ENCODE data around the gene MYO1E. TPM values are rescaled to one million over a fixed set of nuclear protein-coding genes. Genes with fewer than 3 reads are reported as not detected.

MYO1E gene
- total and polyA plus RNA-seq, 7 experiments from 2014 or later: 2.3 to 67.1 (median 3.7) TPM; not detected in 2

DNA sequence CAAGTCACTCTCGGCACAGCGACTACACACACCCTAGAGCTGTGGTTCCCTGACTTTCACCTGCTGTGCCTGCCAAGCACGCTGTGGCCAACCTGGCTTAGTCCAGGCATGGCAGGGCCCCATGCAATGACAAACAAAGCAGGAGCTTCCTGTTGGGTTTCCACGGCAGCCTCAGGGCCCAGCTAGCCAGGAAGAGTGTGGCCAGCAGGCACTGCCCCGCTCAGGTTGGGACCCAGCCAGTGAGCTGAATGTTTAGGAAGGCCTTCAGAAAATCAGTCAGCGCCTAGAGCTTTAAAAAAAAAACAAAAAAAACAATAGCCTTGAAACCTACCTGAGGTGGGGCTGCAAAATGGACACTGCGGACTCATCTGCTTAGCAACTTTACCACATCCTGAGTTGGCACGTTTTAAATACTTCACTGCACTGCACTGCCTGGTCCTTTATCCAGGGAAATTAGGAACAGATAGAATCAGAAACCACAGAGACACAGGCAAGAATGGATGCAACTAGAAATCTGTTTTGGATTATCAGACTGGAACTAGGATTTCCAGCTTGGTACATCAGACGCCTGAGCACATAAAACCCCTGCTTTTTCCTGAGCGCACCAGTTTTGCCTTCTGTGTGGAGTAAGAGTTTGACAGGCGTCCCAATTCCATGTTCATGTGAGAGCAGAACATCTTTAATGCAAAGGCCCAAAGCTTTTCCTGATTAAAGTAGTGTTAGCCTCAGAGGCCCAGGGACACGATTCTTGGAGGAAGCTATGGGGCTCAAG, 202.2 kb downstream of the MYO1E start:
- H3K9me3 ChIP-seq (ENCODE audit: control insufficient read depth in 2 of 3, low read length in 3 of 3): no peaks in the 10 kb centered on the region
- no peaks in the 10 kb centered on the region for H3K4me1 ChIP-seq (ENCODE audit: control insufficient read depth in 2 of 2, insufficient read depth in 2 of 2, low read length in 2 of 2)
- Mint-ChIP-seq H3K27me3 (peaks cover 0 to 5% (median 2%) of the 10 kb centered on the region in 5 donors), H3K27ac (peak overlapping the region in 2 of 9 donors; percentile 18 to 33), H3K4me1 (peaks cover 0 to 33% (median 0%) of the 10 kb centered on the region in 7 donors), H3K4me3 (no peak overlapping the region), H3K9me3 (peaks cover 0 to 5% (median 0%) of the 10 kb centered on the region in 11 donors), H3K36me3 (peaks cover 0 to 31% (median 3%) of the 10 kb centered on the region in 5 donors)
- POLR2A ChIA-PET: interaction anchor here (0.6 kb wide), 1 partner anchor 1485 kb away, joined by 3 read pairs; no protein-coding TSS in a partner anchor
- no peak overlapping the region for H3K27ac ChIP-seq (ENCODE audit: low read depth, low read length)
- CTCF ChIA-PET: interaction anchor here (0.5 kb wide), 1 partner anchor 121 kb away, joined by 6 read pairs; no protein-coding TSS in a partner anchor
- no peaks in the 10 kb centered on the region for H3K27me3 ChIP-seq (ENCODE audit: control insufficient read depth in 2 of 2, insufficient read depth in 2 of 2, low read length in 2 of 2)
- H3K4me3 ChIP-seq (ENCODE audit: low read length): no peak overlapping the region
- DNase-seq: no peak
- H3K36me3 ChIP-seq (ENCODE audit: control insufficient read depth in 2 of 3, insufficient read depth in 3 of 3, low read length in 3 of 3): no peaks in the 10 kb centered on the region
- ATAC-seq: no peak
- intact Hi-C loops (cut with micrococcal nuclease): no loop called here

DNA sequence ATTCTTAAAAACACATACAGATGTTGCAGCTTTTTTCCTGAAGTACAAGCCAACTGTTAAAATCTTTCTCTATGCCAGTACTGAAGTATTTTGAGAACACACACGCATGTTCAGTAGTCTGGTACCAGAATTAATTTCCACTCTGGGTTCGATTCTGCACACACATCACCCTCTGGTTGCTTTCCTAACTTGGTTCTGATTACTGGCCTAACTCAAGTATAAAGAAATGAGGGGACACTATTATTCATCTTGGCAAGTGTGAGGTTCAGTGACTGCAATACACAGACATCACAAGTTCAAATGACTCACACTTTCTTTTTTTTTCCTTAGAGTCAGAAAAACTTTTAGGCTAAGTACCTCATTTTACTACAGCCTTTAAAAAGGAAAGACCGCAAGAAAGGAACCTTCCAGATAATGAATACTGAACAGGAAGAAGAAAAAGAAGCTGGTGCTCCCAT, 203.4 kb downstream of the MYO1E start:
- CTCF ChIA-PET: no interaction called here
- ATAC-seq: peak; percentile 65
- H3K4me3 Mint-ChIP-seq: no peak overlapping the region
- H3K36me3 Mint-ChIP-seq: peaks cover 0 to 37% (median 3%) of the 10 kb centered on the region in 5 donors
- Histone ChIP-seq H3K9me3 (ENCODE audit: control insufficient read depth in 2 of 3, low read length in 3 of 3) (no peaks in the 10 kb centered on the region), H3K27me3 (ENCODE audit: control insufficient read depth in 2 of 2, insufficient read depth in 2 of 2, low read length in 2 of 2) (no peaks in the 10 kb centered on the region), H3K36me3 (ENCODE audit: control insufficient read depth in 2 of 3, insufficient read depth in 3 of 3, low read length in 3 of 3) (no peaks in the 10 kb centered on the region), H3K4me1 (ENCODE audit: control insufficient read depth in 2 of 2, insufficient read depth in 2 of 2, low read length in 2 of 2) (no peaks in the 10 kb centered on the region), H3K27ac (ENCODE audit: low read depth, low read length) (no peak overlapping the region), H3K4me3 (ENCODE audit: low read length) (no peak overlapping the region)
- H3K9me3 Mint-ChIP-seq: peaks cover 0 to 5% (median 0%) of the 10 kb centered on the region in 11 donors
- peak overlapping the region in 2 of 9 donors; percentile 21 to 69 for H3K27ac Mint-ChIP-seq
- intact Hi-C loops (cut with micrococcal nuclease): no loop called here
- no peaks in the 10 kb centered on the region for H3K27me3 Mint-ChIP-seq
- H3K4me1 Mint-ChIP-seq: peaks cover 0 to 29% (median 0%) of the 10 kb centered on the region in 7 donors
- POLR2A ChIA-PET: no interaction called here
- DNase-seq: no peak

DNA sequence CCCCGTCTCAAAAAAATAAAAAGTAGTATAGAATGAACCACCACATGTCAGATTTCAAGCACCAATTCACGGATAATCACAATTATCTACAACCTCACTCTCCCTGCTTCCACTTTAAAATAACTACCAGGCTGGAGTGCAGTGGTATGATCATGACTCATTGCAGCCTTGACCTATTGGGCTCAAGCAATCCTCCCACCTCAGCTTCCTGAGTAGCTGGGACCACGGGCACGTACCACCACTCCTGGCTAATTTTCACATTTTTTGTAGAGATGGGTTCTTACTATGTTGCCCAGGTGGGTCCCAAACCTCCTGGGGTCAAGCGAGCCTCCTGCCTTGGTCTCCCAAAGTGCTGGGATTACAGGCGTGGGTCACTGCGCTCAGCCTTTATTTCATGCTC, 204.1 kb downstream of the MYO1E start:
- ATAC-seq (no peak), DNase-seq (no peak)
- Mint-ChIP-seq H3K4me1 (peaks cover 0 to 29% (median 0%) of the 10 kb centered on the region in 7 donors), H3K27ac (no peak overlapping the region), H3K27me3 (no peaks in the 10 kb centered on the region), H3K36me3 (peaks cover 0 to 39% (median under 1%) of the 10 kb centered on the region in 5 donors), H3K4me3 (no peak overlapping the region), H3K9me3 (peaks cover 0 to 1% (median 0%) of the 10 kb centered on the region in 11 donors)
- POLR2A ChIA-PET: no interaction called here
- Histone ChIP-seq H3K4me3 (ENCODE audit: low read length) (no peak overlapping the region), H3K27ac (ENCODE audit: low read depth, low read length) (no peak overlapping the region), H3K9me3 (ENCODE audit: control insufficient read depth in 2 of 3, low read length in 3 of 3) (no peaks in the 10 kb centered on the region), H3K27me3 (ENCODE audit: control insufficient read depth in 2 of 2, insufficient read depth in 2 of 2, low read length in 2 of 2) (no peaks in the 10 kb centered on the region), H3K4me1 (ENCODE audit: control insufficient read depth in 2 of 2, insufficient read depth in 2 of 2, low read length in 2 of 2) (no peaks in the 10 kb centered on the region), H3K36me3 (ENCODE audit: control insufficient read depth in 2 of 3, insufficient read depth in 3 of 3, low read length in 3 of 3) (no peaks in the 10 kb centered on the region)
- CTCF ChIA-PET: no interaction called here
- intact Hi-C loops (cut with micrococcal nuclease): no loop called here

DNA sequence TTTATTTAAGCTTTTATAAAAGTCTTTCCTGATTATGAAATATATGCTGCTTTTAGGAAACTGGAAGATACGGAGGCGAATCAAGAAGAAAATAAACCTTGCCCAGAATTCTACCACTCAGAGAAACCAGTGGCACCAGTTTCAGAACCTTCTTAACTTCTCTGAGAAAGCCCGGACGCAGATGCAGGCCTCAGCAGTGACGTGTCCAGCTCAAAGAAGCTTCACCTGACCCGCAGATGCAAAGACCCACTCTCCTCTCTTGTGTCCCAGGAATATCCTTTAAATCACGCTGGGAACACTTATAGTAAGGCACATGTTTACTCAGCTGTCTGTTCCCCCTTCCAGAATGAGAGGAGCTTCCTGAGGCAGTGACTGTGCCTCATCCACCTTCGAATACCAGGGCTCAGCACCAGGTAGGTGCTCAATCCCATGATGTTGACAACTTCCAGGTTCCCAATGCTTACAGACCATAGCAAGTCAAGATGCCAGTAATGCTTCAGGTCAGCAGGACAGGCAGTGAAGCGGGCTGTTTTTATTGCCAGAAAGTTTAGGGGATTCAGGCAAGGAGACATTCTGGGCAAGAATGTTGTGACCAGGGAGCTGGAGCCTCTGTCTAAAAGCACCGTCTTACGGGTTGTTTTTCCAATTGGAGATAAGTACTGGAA, 205.9 kb downstream of the MYO1E start:
- Mint-ChIP-seq H3K27ac (peak overlapping the region in 1 of 9 donors; percentile 79), H3K36me3 (peaks cover 0 to 35% (median 0%) of the 10 kb centered on the region in 5 donors), H3K27me3 (no peaks in the 10 kb centered on the region), H3K4me1 (peaks cover 0 to 29% (median 0%) of the 10 kb centered on the region in 7 donors), H3K9me3 (no peaks in the 10 kb centered on the region), H3K4me3 (no peak overlapping the region)
- no peak for ATAC-seq
- ChIA-PET POLR2A (no interaction called here), CTCF (no interaction called here)
- DNase-seq: no peak
- H3K27me3 ChIP-seq (ENCODE audit: control insufficient read depth in 2 of 2, insufficient read depth in 2 of 2, low read length in 2 of 2): no peaks in the 10 kb centered on the region
- H3K9me3 ChIP-seq (ENCODE audit: control insufficient read depth in 2 of 3, low read length in 3 of 3): no peaks in the 10 kb centered on the region
- intact Hi-C loops (cut with micrococcal nuclease): no loop called here
- H3K4me3 ChIP-seq (ENCODE audit: low read length): no peak overlapping the region
- no peak overlapping the region for H3K27ac ChIP-seq (ENCODE audit: low read depth, low read length)
- H3K4me1 ChIP-seq (ENCODE audit: control insufficient read depth in 2 of 2, insufficient read depth in 2 of 2, low read length in 2 of 2): no peaks in the 10 kb centered on the region
- no peaks in the 10 kb centered on the region for H3K36me3 ChIP-seq (ENCODE audit: control insufficient read depth in 2 of 3, insufficient read depth in 3 of 3, low read length in 3 of 3)

DNA sequence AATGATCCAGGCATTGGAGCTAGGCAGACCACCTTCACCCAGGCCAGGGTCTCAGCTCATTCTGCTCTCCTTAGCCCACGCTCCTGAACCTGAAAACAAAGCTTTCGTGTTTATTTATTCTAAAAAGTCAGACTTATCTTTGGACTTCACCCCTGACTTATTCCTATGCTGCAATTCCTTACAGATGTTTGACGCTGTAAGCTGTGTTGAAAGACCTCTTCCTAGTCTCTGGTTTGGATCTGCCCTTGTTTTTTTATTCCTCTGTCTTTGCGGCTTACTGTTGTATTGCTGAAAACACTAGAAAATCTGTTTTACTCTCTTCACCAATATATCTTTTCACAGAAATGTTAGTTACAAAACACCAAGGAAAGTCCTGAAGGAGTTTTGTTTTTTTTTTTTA, 206.5 kb downstream of the MYO1E start:
- H3K36me3 Mint-ChIP-seq: peaks cover 0 to 34% (median 0%) of the 10 kb centered on the region in 5 donors
- no peak overlapping the region for H3K4me3 Mint-ChIP-seq
- CTCF ChIA-PET: no interaction called here
- peak overlapping the region in 1 of 9 donors; percentile 79 for H3K27ac Mint-ChIP-seq
- H3K36me3 ChIP-seq (ENCODE audit: control insufficient read depth in 2 of 3, insufficient read depth in 3 of 3, low read length in 3 of 3): no peaks in the 10 kb centered on the region
- H3K9me3 ChIP-seq (ENCODE audit: control insufficient read depth in 2 of 3, low read length in 3 of 3): no peaks in the 10 kb centered on the region
- H3K9me3 Mint-ChIP-seq: no peaks in the 10 kb centered on the region
- peaks cover 0 to 29% (median 0%) of the 10 kb centered on the region in 7 donors for H3K4me1 Mint-ChIP-seq
- H3K4me1 ChIP-seq (ENCODE audit: control insufficient read depth in 2 of 2, insufficient read depth in 2 of 2, low read length in 2 of 2): no peaks in the 10 kb centered on the region
- H3K27ac ChIP-seq (ENCODE audit: low read depth, low read length): no peak overlapping the region
- POLR2A ChIA-PET: no interaction called here
- H3K27me3 ChIP-seq (ENCODE audit: control insufficient read depth in 2 of 2, insufficient read depth in 2 of 2, low read length in 2 of 2): no peaks in the 10 kb centered on the region
- H3K4me3 ChIP-seq (ENCODE audit: low read length): no peak overlapping the region
- intact Hi-C loops (cut with micrococcal nuclease): no loop called here
- no peak for ATAC-seq
- DNase-seq: no peak
- H3K27me3 Mint-ChIP-seq: no peaks in the 10 kb centered on the region

DNA sequence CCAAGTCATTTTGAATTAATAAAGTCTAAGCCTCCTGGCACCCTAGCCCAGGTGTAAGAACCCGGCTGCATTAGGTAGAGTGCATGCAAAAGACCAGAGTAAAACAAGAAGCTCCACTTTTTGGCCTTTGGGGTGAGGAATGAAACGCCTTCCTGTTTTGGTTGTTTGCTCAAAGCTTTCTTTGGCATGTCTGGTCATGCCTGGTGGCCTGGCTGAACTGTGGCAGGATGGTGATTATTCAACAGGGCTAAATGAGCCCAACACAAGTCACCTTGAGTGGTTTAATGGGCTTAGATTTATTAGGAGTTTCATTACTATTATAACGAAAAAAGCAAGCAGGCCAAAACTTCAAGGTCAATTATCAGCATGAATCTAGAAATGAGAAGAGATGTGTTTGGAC, 206.9 kb downstream of the MYO1E start:
- no peak overlapping the region for H3K4me3 ChIP-seq (ENCODE audit: low read length)
- Mint-ChIP-seq H3K4me3 (no peak overlapping the region), H3K27me3 (no peaks in the 10 kb centered on the region), H3K9me3 (no peaks in the 10 kb centered on the region), H3K4me1 (peaks cover 0 to 28% (median 0%) of the 10 kb centered on the region in 7 donors), H3K27ac (peak overlapping the region in 1 of 9 donors; percentile 79), H3K36me3 (peaks cover 0 to 34% (median 0%) of the 10 kb centered on the region in 5 donors)
- intact Hi-C loops (cut with micrococcal nuclease): no loop called here
- H3K27me3 ChIP-seq (ENCODE audit: control insufficient read depth in 2 of 2, insufficient read depth in 2 of 2, low read length in 2 of 2): no peaks in the 10 kb centered on the region
- ATAC-seq (no peak), DNase-seq (no peak)
- H3K27ac ChIP-seq (ENCODE audit: low read depth, low read length): no peak overlapping the region
- no peaks in the 10 kb centered on the region for H3K36me3 ChIP-seq (ENCODE audit: control insufficient read depth in 2 of 3, insufficient read depth in 3 of 3, low read length in 3 of 3)
- ChIA-PET CTCF (interaction anchor here (0.5 kb wide), 1 partner anchor 134 kb away, joined by 5 read pairs; no protein-coding TSS in a partner anchor), POLR2A (no interaction called here)
- no peaks in the 10 kb centered on the region for H3K9me3 ChIP-seq (ENCODE audit: control insufficient read depth in 2 of 3, low read length in 3 of 3)
- H3K4me1 ChIP-seq (ENCODE audit: control insufficient read depth in 2 of 2, insufficient read depth in 2 of 2, low read length in 2 of 2): no peaks in the 10 kb centered on the region

All from naive thymus-derived CD4-positive, alpha-beta T cell (primary cell).